Kasumi-1 (cell line): ENCODE results near the gene SIRT6.
"Not testable (repeated sequence)": the region's sequence is repeated elsewhere in the genome, so short reads cannot be mapped to it uniquely, and the experiment has no call there.

ENCODE experiments used
- DNase-seq, 2 experiments: peaks; one replicate each; lab custom pipeline; 2025; lab: John Stamatoyannopoulos, UW

The SIRT6 gene

DNA sequence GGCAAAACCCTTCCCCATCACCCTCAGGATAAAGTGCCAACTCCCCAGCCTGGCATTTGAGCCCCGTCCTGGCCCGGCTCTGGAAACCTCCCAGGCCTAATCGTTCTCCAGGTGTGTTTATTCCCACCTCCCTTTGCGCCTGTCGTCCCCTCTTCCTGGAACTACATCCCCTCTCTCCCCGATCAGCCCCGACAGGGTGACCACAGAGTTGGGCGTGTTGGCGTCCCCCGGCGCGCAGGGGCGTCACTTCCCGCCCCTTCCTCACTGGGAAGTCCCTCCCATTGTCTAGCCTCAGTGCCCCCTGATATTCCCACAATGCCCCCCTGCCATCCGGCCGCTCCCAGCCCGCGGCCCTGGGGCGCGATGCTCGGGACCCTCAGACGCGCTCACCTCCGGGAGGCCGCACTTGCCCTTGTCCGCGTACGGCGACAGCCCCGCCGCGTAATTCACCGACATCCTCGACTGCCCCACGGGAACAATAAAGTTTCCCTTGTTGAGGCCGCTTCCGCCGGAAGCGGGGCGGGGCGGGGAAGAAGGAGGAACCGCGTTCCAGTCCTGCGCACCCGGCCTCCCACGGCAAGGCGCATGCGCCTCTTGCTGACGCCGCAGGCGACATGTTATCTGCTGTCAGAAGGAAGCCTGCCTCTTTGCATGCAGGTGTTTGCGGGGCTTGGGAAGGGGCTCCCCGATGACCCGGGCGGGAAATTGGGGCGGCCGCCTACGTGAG, at the start of gene SIRT6, which contains the start of gene ANKRD24:
SIRT6 (minus strand) TSS at position 480 of the 727 bp plus-strand sequence; CDS start at position 456, 24 bp downstream.
ANKRD24 (plus strand) TSS at position 606 of the 727 bp plus-strand sequence. CDS start 3,737 bp downstream, outside the sequence.
- peak; percentile 88 for DNase-seq

DNA sequence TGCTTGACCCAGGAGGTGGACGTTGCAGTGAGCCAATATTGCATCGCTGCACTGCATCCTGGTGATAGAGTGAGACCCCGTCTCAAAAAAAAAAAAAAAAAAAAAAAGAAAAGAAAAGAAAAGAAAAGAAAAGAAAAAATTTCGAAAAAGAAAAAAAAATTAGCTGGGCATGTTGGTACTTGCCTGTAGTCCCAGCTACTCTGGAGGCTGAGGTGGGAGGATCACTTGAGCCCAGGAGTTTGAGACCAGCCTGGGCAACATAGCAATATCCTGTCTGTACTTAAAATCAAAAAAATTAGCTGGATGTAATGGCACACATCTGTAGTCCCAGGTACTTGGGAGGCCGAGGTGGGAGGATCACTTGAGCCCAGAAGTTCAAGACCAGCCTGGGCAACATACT, 49.8 kb upstream of the SIRT6 start:
- DNase-seq, result not testable (repeated sequence)

DNA sequence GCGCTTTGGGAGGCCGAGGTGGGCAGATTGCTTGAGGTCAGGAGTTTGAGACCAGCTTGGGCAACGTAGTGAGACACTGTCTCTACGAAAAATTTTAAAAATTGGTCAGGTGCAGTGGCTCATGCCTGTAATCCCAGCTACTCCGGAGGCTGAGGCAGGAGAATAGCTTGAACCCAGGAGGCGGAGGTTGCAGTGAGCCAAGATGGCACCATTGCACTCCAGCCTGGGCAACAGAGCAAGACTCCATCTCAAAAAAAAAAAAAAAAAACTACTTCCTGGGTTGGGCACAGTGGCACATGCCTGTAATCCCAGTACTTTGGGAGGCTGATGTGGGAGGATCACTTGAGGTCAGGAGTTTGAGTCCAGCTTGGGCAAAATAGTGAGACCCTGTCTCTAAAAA, 49.2 kb upstream of the SIRT6 start:
- DNase-seq, result not testable (repeated sequence)

DNA sequence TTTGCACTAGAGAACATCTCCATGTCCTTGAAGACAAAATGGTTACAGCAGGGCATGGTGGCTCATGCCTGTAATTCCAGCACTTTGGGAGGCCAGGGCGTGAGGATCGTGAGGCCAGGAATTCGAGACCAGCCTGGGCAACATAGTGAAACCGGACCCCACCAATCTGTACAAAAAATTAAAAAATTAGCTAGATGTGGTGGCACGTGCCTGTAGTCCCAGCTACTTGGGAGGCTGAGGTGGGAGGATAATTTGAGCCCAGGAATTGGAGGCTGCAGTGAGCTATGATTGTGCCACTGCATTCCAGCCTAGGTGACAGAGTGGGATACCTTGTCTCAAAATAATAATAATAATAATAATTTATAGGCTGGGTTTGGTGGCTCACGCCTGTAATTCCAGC, 47.9 kb upstream of the SIRT6 start:
- not testable (repeated sequence) for DNase-seq

DNA sequence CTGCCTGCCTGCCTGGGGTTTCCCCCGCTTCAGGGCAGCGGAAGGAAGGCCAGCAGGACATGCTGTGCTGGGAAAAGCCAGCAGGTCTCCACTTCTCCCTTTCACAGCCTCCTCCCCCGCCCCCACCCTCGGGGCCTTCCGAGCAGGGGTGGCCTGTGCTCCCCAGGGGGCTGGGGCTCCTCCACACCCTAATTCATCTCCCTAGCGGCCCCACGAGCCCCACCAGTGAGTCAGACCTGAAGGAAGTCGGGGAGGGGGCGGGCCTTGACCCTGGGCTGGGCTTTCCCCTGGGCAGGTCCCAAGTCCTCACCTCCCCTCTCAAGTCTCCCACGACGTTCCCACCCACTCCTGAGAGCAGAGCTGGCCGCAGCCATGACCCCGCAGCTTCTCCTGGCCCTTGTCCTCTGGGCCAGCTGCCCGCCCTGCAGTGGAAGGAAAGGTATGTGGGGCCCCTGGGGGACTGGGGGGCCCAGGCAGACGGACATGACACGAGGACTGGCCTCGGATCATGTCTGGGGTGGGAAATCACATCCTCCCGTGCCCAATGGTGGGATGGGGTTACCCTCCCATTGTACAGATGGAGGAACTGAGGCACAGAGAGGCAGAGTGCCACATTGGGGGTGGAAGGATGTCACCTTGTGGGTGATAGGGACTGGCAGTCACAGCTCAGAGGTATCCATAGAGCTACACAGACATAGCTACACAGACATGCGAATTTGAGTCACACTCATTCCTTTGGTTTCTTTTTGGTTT, 47.0 kb upstream of the SIRT6 start, which contains the start of gene EBI3:
EBI3 (plus strand) TSS at position 345 of the 753 bp plus-strand sequence; CDS start at position 373, 28 bp downstream.
- no peak for DNase-seq

DNA sequence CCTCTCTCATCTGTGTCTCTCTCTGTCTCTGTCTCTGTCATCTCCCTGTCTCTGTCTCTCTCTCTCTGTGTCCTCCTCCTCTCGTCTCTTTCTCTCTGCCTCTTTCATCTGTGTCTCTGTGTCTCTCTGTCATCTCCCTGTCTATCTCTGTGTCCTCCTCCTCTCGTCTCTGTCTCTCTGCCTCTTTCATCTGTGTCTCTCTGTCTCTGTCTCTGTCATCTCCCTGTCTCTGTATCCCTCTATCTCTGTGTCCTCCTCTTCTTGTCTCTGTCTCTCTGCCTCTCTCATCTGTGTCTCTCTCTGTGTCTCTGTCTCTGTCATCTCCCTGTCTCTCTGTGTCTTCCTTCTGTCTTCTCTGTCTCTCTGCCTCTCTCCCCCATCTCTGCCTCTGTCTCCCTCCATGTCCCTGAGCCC, 46.4 kb upstream of the SIRT6 start:
- DNase-seq, result no peak

DNA sequence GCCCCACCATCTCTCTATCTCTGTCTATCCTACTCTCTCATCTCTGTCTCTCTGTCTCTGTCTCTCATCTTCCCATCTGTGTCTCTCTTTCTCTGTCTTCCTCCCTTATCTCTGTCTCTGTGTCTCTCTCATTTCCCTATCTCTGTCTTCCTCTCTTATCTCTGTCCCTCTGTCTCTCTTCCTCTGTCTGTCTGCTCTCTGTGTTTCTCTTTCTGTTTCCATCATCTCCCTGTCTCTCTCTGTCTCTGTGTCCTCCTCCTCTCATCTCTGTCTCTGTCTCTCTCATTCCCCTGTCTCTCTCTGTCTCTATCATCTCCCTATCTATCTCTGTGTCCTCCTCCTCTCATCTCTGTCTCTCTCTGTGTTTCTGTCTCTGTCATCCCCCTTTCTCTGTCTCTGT, 45.4 kb upstream of the SIRT6 start:
- no peak for DNase-seq

DNA sequence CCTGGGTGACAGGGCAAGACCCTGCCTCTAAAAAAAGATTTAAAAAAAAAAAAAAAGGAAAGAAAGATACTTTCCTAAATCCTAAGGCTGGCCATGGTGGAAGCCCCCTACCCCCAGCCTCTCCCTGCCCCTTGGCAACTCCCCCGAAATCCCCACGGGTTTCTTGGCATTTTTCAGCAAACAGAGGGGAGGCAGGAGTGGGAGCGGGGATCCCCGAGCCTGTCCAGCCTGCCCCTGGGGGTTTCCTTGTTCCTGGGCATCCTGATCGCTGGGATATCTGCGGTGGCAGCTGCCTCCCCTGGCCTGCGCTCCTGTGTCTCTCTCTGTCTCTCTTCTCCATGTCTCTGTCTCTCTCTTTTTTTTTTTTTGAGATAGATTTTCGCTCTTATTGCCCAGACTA, 43.5 kb upstream of the SIRT6 start:
- no peak for DNase-seq

DNA sequence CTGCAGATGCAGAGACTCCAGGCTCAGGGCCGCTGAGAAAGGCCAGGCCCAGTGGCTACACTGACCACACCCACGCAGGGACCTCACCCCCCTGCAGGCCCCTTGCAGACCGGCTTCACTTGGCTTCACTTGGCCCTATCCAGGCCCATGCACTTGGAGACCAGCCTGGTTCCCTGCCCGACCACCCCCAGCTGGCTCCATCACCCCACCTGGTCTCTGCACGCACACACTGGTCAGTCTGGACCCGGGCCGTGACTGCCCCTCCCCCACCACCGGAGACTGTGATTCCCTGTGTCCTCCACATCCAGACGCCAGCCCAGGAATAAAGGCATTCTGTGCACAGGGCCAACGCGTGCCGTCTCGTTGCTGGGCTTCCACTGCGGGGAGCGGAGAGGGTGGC, 42.1 kb upstream of the SIRT6 start:
- no peak for DNase-seq

DNA sequence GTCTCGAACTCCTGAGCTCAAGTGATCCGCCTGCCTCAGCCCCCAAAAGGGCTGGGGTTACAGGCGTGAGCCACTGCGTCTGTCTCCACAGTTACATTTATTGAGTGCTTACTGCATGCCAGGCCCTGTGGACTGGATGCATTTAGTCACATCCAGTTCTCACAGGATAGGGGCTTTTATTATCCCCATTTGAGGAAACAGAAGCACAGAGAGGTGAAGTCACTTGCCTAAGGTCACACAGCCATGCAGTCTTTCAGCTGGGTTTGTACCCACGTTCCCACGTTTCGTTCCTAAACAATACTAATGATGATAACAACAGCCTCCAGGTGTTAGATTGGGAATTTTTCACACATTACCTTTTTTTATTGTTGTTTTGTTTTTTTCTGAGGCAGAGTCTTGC, 37.8 kb upstream of the SIRT6 start:
- DNase-seq, result no peak

DNA sequence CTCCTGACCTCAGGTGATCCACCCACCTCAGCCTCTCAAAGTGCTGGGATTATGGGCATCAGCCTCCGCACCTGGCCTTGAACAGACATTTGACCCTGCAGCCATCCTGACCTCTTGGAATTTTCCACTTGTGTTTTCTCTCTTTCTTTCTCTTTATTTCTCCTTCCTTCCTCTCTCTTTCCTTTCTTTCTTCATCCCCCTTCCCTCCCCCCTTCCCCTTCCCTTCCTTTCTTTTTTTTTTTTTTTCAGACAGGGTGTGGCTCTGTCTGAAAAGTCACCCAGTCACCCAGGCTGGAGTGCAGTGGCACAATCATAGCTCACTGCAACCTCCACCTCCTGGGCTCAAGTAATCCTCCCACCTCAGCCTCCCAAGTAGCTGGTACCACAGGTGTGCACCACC, 36.2 kb upstream of the SIRT6 start:
- DNase-seq, result not testable (repeated sequence)

DNA sequence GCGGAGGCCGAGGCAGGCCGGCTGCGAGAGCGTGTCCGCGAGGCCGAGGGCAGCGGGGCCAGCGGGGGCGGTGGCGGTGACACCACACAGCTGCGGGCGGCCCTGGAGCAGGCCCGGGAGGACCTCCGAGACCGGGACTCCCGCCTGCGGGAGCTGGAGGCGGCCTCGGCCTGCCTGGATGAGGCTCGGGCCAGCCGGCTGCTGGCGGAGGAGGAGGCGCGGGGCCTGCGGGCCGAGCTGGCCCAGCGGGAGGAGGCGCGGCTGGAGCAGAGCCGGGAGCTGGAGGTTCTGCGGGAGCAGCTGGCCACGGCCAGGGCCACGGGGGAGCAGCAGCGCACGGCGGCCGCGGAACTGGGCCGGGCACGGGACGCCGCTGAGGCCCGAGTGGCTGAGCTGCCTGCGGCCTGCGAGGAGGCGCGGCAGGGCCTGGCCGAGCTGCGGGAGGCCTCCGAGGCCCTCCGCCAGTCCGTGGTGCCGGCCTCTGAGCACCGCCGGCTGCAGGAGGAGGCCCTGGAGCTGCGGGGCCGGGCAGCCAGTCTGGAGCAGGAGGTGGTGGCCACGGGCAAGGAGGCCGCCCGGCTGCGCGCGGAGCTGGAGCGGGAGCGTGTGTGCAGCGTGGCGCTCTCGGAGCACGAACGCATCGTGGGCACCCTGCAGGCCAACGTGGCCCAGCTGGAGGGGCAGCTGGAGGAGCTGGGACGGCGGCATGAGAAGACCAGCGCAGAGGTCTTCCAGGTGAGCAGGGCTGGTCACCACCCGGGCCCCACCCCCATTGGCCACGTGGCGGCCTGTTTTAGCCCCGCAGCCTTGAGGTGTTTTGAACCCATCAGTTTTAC, 35.3 kb upstream of the SIRT6 start:
- DNase-seq, result no peak

DNA sequence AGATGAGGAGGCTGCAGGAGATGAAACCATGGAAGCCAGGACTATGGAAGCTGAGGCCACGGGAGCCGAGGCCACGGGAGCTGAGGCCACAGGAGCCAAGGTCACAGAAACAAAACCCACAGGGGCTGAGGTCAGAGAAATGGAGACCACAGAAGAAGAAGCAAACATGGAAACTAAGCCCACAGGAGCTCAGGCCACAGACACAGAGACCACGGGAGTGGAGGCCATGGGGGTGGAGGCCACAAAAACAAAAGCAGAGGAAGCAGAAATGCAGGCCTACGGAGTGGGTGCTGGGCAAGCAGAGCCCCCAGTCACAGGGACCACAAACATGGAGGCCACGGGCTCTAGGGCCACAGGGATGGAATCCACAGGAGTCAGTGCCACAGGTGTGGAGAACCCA, 34.5 kb upstream of the SIRT6 start:
- DNase-seq, result no peak

DNA sequence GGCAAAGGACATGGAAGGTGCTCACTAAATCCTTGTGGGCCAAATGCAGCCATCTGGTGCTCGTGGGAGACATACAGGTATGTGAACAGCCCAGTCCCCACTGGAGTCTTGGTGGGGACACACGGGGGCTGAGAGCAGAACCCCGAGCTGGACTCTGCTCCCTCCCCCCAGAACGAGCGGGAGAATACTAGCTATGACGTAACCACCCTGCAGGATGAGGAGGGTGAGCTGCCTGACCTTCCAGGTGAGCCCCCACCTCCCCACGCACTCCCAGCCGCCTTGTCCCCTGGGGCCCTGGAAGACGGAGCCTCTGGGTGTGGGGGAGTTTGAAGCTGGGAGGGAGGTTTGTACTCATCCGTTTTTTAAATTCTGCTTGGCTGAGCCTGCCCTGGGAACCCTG, 33.4 kb upstream of the SIRT6 start:
- DNase-seq, result no peak

DNA sequence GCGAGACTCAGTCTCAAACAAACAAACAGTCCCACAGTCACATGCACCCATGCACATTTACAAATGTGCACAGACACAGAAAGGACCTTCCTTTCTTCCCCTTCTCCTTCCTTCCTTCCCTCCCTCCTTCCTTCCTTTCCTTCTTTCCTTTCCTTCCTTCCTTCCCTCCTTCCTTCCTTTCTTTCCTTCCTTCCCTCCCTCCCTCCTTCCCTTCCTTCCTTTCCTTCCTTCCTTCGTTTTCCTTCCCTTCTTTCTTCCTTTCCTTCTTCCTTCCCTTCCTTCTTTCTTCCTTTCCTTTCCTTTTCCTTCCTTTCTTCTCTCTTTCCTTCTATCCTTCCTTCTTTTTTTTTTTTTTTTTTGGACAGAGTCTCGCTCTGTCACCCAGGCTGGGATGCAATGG, 30.8 kb upstream of the SIRT6 start:
- DNase-seq, result no peak

DNA sequence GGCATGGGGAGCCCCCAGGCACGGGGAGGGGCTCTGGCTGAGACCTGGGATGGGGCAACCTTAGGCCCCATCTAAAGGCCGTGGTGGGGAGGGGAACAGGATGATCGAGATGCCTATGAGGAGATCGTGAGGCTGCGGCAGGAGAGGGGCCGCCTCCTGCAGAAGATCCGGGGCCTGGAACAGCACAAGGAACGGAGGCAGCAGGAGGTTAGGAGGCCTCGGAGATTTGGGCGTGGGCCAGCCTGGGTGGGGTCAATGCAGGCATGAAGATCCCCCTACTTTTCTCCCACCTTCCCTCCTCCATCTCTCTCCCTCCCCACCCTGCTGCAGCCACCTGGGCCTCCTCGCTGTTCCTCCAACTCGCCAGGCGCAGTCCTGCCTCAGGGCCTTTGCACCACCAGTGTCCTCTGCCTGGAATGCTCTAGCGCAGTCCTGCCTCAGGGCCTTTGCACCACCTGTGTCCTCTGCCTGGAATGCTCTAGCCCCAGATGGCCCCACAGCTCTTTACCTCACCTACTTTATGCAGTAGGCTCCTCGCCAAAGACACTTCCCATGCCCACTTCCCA, 27.9 kb upstream of the SIRT6 start:
- DNase-seq, result no peak

DNA sequence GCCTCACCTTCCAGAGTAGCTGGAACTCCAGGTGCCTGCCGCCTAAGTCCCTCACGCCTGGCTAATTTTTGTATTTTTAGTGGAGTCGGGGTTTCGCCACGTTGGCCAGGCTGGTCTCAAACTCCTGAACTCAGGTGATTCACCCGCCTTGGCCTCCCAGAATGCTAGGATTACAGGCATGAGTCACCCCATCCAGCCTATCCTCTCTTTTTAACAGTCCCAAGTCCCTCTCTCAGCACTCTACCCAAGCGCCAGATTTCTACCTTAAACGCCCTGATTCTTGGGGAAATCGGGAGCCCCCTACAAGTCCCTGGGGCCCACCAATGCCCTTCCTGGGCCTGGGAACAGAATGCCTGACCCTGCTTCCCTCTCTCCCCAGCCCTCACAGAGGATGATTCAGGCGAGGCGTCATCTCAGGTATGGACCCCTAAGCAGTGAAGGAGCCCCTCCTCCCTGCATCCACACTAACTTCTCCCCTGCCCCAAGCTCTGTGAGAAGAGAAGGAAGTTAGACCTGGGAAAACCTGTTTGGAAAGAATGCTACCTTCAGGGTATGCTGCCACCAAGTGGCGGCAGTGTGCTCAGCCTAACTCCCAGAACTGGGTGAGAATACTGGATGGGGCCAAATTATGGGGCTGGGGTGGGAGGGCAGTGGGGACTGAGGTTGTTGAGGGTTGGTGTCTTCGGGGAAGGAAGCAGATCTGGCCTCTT, 26.2 kb upstream of the SIRT6 start:
- no peak for DNase-seq

DNA sequence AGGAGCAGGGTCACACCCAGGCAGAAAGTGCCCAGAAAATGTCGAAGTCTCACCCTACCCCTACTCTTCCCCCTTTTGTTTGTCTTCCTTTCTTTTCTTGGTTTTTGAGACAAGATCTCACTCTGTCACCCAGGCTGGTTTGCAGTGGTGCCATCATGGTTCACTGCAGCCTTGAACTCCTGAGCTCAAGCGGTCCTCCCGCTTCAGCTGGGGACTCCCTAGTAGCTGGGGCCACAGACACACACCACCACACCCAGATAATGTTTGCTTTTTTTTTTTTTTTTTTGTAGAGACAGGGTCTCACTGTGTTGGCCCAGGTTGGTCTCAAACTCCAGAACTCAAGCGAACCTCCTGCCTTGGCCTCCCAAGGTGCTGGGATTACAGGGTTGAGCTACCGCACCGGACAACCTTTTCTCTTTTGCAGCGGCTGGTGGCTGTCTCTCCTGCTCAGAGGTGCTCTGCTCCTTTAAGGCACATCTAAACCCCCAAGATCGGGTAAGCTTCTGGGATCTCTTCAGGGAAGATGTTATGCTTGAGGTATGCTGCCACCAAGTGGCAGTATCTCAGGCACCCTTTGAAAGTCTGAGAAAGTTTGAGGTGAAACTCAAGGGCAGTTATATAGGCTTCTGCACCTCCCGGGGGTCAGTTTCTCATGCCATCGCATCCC, 24.6 kb upstream of the SIRT6 start:
- DNase-seq, result peak in 1 of 2 experiments; percentile 24

DNA sequence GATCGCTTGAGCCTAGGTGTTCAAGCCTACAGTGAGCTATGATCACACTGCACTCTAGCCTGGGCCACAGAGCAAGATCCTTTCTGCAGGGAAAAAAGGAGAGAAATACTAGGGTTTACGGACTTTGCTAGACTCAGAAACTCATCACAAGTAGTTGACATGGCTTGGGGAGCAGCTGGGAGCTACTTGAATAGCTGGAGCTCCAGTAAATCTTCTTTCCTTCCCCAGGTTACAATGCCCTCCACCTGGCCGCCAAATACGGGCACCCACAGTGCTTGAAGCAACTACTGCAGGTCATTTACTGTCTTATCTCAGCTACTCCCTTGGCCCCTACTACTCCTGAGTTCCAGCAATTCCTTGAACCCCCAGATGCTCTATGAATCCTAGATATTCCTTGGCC, 19.4 kb upstream of the SIRT6 start:
- no peak for DNase-seq

DNA sequence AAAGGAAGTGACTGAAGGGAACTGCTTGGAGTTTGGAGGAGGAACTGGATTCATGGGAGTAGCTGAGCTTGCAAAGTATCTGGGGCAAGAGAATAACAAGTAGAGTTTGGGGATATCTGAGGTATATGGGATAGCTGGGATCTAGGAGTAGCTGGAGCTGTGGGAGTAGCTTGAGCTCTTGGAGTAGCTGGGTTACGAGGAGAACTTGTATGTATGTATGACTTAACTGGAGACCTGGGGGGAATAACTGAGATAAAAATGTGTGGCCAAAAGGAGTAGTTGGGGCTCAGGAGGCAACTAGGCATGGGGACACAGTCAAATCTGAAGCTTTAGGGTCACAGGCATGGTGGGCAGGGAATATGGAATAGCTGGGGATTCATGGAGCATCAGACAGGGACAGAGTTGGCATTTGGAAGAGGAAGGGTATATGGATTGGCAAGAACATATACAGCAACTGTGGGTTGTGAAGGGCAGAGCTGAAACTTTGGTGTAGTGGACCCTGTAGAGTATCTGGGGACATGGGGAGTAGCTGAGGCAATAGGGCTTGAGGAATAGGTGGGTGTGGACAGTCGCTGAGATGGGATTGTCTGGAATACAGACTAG, 18.7 kb upstream of the SIRT6 start:
- DNase-seq, result no peak
